Fibroblast of the conjunctiva (primary cell): ENCODE data around the gene ATAD3B.
"Not testable (repeated sequence)": the region's sequence is repeated elsewhere in the genome, so short reads cannot be mapped to it uniquely, and the experiment has no call there.

Experiments used
- DNase-seq: peaks from one replicate; pipeline ENCODE4 v3.0.0-alpha.2; 2010; ENCODE audit warnings: low read depth

ATAD3B gene

DNA sequence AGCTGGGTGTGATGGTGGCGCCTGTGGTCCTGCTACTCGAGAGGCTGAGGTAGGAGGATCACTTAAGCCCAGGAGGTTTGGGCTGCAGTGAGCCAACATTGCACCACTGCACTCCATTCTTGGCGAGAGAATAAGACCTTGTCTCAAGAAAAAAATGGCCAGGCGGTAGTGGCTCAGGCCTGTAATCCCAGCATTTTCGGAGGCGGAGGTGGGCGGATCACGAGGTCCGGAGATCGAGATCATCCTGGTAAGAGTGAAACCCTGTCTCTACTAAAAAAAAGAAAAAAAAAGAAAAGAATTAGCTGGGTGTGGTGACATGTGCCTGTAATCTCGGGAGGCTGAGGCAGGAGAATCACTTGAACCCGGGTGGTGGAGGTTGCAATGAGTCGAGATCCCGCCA is 11.3 kb downstream of the ATAD3B start:
- DNase-seq, result no peak

DNA sequence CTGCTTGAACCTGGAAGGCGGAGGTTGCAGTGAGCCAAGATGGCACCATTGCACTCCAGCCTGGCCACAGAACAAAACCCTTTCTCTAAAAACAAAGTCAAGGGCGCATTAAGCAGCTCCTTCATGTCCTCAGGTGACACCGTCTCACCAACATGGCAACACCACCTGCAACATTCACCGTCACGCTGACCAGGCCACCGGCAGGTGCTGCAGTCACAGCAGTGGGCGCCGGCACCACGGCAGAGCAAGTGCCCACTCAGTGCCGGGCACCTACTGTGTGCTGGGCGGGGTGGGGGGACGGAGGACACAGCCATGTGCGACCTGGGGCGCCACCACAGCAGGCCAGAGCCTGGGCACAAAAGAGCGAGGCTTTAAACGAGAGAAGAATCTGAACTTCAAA is 12.1 kb downstream of the ATAD3B start:
- DNase-seq, result no peak

- DNase-seq, result not testable (repeated sequence)
Observed at GRCh38 chr1:1484976-1485750, 13.6 kb downstream of the ATAD3B start.

DNA sequence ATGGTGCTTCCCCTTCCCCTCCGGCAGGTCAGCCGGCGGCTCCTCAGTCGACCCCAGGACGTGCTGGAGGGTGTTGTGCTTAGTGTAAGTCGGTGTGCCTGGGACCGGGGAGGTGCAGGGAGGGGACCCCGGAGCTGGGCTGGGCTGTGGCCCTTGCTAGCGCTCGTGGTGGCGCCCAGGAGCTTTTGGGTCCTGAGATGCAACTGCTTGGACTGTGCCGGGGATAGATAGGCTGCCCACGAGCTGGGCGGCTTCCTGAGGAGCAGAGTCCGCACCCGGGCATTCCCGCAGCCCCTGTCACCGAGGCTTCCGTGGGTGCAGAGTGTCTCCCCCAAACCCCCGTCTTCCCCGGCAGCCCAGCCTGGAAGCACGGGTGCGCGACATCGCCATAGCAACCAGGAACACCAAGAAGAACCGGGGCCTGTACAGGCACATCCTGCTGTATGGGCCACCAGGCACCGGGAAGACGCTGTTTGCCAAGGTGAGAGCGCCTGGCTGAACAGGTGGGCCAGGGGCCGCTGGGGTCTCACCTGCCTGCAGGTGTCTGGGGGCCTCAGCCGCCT is 14.3 kb downstream of the ATAD3B start:
- not testable (repeated sequence) for DNase-seq

- no peak for DNase-seq
Observed at GRCh38 chr1:1487701-1488100, 16.1 kb downstream of the ATAD3B start.

- DNase-seq, result no peak
Observed at GRCh38 chr1:1489231-1489630, 17.7 kb downstream of the ATAD3B start.

GRCh38 chr1:1489861-1490260 is 18.3 kb downstream of the ATAD3B start:
- DNase-seq, result no peak

DNA sequence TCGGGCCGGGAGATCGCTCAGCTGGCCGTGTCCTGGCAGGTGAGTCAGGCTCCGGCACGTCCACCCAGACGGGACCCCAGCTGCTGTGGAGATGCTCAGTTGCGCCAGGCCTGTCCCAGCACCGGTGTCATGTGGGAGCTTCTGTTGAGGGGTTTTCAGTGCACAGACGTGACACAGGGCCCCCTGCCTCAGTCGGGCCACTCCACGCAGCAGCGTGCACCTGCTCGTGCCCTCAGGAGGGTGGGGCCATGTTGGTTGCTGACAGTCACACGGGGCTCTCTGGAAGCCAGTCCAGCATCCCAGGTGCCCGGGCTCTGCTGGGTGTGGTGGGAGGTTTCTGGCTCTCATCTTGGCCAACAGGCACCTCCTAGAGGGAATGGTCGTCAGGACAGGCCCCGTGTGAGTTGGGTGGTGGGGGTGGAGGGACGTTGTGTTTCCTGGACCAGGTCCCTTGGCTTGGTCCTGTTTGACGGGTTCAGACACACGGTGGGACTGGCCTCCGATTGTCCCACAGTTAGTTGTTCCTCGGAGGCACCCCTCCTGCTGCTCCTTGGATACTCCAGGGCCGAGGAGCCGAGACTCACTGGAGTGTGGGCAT is 19.2 kb downstream of the ATAD3B start:
- DNase-seq, result no peak

DNA sequence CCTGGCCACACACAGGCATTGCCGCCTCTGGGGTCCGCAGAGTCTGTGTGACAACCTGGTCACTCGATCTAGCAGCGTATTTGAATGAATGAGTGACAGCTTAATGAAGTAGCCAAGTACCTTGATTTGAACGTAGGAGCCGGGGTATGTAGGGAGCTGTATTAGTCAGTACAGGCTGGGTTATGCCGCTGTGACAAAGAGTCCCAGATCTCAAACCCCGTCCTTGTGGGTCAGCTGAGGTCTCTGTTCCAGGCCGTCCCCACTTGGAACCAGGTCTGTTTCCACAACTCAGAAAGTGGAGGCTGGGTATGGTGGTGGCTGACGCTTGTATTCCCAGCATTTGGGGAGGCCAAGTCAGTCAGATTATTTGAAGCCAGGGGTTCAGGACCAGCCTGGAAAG is 20.0 kb downstream of the ATAD3B start:
- no peak for DNase-seq

GRCh38 chr1:1494311-1494710 is 22.7 kb downstream of the ATAD3B start:
- DNase-seq, result not testable (repeated sequence)

DNA sequence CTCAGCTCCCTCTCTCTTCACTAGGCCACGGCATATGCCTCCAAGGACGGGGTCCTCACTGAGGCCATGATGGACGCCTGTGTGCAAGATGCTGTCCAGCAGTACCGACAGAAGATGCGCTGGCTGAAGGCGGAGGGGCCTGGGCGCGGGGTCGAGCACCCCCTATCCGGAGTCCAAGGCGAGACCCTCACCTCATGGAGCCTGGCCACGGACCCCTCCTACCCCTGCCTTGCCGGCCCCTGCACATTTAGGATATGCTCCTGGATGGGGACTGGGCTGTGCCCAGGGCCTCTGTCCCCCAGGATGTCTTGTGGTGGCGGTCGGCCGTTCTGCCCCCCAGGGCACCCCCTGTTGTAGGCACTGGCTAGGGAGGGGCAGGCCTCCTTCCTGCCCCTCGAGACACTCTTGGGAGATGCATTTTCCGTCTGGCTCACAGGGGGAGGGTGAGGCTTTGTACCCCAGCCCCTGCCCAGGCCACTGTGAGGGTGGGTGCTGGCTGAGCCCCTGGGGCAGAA is 24.0 kb downstream of the ATAD3B start:
- not testable (repeated sequence) for DNase-seq

- DNase-seq, result peak; percentile 8
Observed at GRCh38 chr1:1504777-1505365, 33.3 kb downstream of the ATAD3B start.

GRCh38 chr1:1505366-1505798 is 33.8 kb downstream of the ATAD3B start:
- not testable (repeated sequence) for DNase-seq

DNA sequence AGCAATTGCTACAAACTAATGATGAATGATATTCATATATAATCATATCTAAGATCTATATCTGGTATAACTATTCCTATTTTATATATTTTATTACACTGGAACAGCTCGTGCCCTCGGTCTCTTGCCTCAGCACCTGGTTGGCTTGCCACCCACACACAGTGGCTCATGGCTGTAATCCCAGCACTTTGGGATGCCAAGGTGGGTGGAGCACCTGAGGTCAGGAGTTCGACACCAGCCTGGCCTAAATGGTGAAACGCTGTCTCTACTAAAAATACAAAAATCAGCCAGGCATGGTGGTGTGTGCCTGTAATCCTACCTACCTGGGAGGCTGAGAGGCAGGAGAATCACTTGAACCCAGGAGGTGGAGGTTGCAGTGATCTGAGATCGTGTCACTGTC is 34.2 kb downstream of the ATAD3B start:
- not testable (repeated sequence) for DNase-seq

DNA sequence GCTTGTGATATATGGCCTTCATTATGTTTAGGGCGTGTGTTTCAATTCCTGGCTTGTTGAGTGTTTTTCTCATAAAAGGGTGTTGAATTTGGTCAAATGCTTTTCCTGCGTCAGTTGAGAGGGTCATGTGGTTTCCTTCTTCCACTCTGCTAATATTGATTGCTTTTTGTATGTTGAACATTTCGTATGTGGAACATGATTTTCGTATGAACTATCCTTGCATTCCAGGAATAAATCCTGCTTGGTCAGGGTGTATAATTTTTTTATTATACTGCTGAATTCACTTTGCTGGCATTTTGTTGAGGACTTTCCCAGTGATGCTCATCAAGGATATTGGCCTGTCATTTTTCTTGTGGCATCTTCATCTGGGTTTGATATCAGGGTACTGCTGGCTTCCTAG is 35.7 kb downstream of the ATAD3B start:
- no peak for DNase-seq

GRCh38 chr1:1508775-1509464 is 37.4 kb downstream of the ATAD3B start:
- not testable (repeated sequence) for DNase-seq

- DNase-seq, result not testable (repeated sequence)
Observed at GRCh38 chr1:1509465-1509850, 37.9 kb downstream of the ATAD3B start.

DNA sequence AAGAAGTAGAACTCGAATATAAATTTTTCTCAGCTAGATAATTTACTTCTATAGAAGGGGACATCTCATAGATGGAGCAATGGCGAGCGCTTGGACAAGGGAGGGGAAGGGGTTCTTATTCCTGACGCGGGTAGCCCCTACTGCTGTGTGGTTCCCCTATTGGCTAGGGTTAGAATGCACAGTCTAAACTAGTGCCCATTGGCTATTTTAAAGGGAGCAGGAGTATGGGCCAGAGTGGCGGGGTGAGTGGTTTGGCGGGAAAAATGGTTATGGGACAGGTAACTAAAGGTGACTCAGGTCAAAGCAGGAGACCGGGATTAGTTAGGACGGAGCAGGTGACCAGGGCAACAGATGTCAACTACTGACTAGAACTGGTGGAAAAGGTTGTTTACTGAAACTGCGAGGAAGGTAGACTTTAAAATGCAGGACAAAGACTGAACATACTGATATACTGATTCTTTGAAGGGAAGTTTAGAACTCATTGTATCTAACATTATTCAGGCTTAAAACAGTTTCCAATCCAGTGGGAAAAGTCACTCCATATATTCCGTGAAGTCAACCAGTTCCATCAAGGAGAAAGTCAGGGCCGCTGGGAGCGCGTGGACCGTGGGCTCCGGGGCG is 39.5 kb downstream of the ATAD3B start:
- DNase-seq, result no peak

- peak; percentile 95 for DNase-seq
Observed at GRCh38 chr1:1511533-1512285, 40.1 kb downstream of the ATAD3B start, which contains the start of gene ATAD3A. Gene ATAD3A, plus strand, starts transcription at chr1:1512162. Its CDS starts 107 bp downstream, at chr1:1512269.

GRCh38 chr1:1512425-1512824 is 40.9 kb downstream of the ATAD3B start:
- DNase-seq, result not testable (repeated sequence)

- not testable (repeated sequence) for DNase-seq
Observed at GRCh38 chr1:1513675-1514074, 42.1 kb downstream of the ATAD3B start.
